HCT116 (cell line): ENCODE measurements around the gene HRNR. TPM values are rescaled to one million over a fixed set of nuclear protein-coding genes. Genes with fewer than 3 reads are reported as not detected.

Experiments
- ATAC-seq: fragments of 200-7000 bp; cut with Tn5 transposase; 2 replicates; pipeline ENCODE4 v1.9.1; 2020; ENCODE audit warnings: mild to moderate bottlenecking, moderate library complexity
- BruUV-seq: library from RNA; stranded (reverse); fragments of 400-500 nt; replicated peaks from 2 replicates; lab custom pipeline; 2021; lab: Mats Ljungman, UMichigan
- CTCF ChIA-PET: fragments of 300-600 bp; sonication (Branson Sonifier 250); formaldehyde crosslinking; loops from one replicate; lab custom pipeline; 2021; ENCODE audit warnings: antibody characterized with exemption; lab: Charles Lee
- POLR2A ChIA-PET: fragments of 300-600, 350-600 bp; sonication (Branson Sonifier 250); formaldehyde crosslinking; loops from one replicate; lab custom pipeline; 2021; ENCODE audit warnings: antibody characterized with exemption; lab: Charles Lee
- RAD21 ChIA-PET, 2 experiments: fragments of 300-600 bp; sonication (Branson Sonifier 250); formaldehyde crosslinking; loops; one replicate each; lab custom pipeline; 2023; ENCODE audit warnings: low total read pairs in 2 of 2; ENCODE audit not compliant: uncharacterized antibody in 2 of 2, unreplicated experiment in 2 of 2, low non-redundant PET in 1 of 2; lab: Charles Lee
- DNase-seq: peaks from one replicate; pipeline ENCODE4 v3.0.0-alpha.2; 2010; ENCODE audit warnings: low read depth, low spot score
- H2AFZ ChIP-seq: fragments of 200-600 bp; shearing (Covaris generic), sonication (generic); 2 replicates; pipeline ENCODE4 v1.6.1; 2017; ENCODE audit warnings: low read depth, mixed run types, mixed read lengths, antibody characterized with exemption, low read length; ENCODE audit not compliant: poor library complexity, severe bottlenecking
- H3K27ac ChIP-seq: 2 replicates; pipeline ENCODE4 v1.5.1; 2012; ENCODE audit warnings: low read depth, low read length
- H3K27me3 ChIP-seq: fragments of 200-600 bp; sonication (generic); 2 replicates; pipeline ENCODE4 v1.6.1; 2016; ENCODE audit warnings: mixed run types, low read length, mixed read lengths; ENCODE audit not compliant: insufficient read depth
- H3K36me3 ChIP-seq, 2 experiments: fragments of 200-500 bp in 1 of 2; fragments of 200-600 bp in 1 of 2; sonication (Bioruptor generic) in 1 of 2; sonication (generic) in 1 of 2; 2 replicates each; pipeline versions ENCODE4 v1.5.1 to v1.6.1; 2014 to 2016; ENCODE audit warnings: low read length in 2 of 2, inconsistent platforms in 1 of 2, mixed read lengths in 1 of 2, mixed run types in 1 of 2; ENCODE audit not compliant: insufficient read depth in 2 of 2, control insufficient read depth in 1 of 2
- H3K4me1 ChIP-seq, 2 experiments: fragments of 200-600 bp in 1 of 2; sonication (generic) in 1 of 2; 2 replicates each; pipeline versions ENCODE4 v1.5.1 to v1.6.1; 2012 to 2017; ENCODE audit warnings: low read length in 2 of 2, inconsistent platforms in 1 of 2, mild to moderate bottlenecking in 1 of 2, mixed read lengths in 1 of 2, mixed run types in 1 of 2, moderate library complexity in 1 of 2; ENCODE audit not compliant: insufficient read depth in 2 of 2, control insufficient read depth in 1 of 2
- H3K4me2 ChIP-seq: fragments of 200-600 bp; sonication (generic); 2 replicates; pipeline ENCODE4 v1.6.1; 2017; ENCODE audit warnings: mixed run types, low read length, mixed read lengths
- H3K4me3 ChIP-seq, 2 experiments: fragments of 200-600 bp in 1 of 2; sonication (generic) in 1 of 2; replicated peaks in 1 of 2; 2 replicates each; pipeline ENCODE4 v1.5.1; 2011 to 2016; ENCODE audit warnings: low read length in 2 of 2, control low read depth in 1 of 2, low read depth in 1 of 2, mild to moderate bottlenecking in 1 of 2, mixed read lengths in 1 of 2, mixed run types in 1 of 2
- H3K79me2 ChIP-seq: fragments of 200-600 bp; sonication (generic); 2 replicates; pipeline ENCODE4 v1.6.1; 2017; ENCODE audit warnings: mild to moderate bottlenecking, mixed run types, low read length, moderate library complexity, mixed read lengths; ENCODE audit not compliant: insufficient read depth
- H3K9ac ChIP-seq: fragments of 200-600 bp; sonication (generic); 2 replicates; pipeline ENCODE4 v1.6.1; 2016; ENCODE audit warnings: low read length, mixed read lengths
- H3K9me2 ChIP-seq: fragments of 200-600 bp; sonication (generic), shearing (Covaris generic); 2 replicates; pipeline ENCODE4 v1.6.1; 2017; ENCODE audit warnings: mixed run types, mild to moderate bottlenecking, moderate library complexity; ENCODE audit not compliant: insufficient read depth
- H3K9me3 ChIP-seq, 2 experiments: fragments of 200-500 bp in 1 of 2; fragments of 200-600 bp in 1 of 2; sonication (Bioruptor generic) in 1 of 2; sonication (generic) in 1 of 2; 2 replicates each; pipeline ENCODE4 v1.6.1; 2014 to 2017; ENCODE audit warnings: low read length in 2 of 2, mixed read lengths in 2 of 2, inconsistent platforms in 1 of 2, low read depth in 1 of 2, mild to moderate bottlenecking in 1 of 2, mixed run types in 1 of 2, moderate library complexity in 1 of 2; ENCODE audit not compliant: control insufficient read depth in 1 of 2, insufficient read depth in 1 of 2
- H4K20me1 ChIP-seq: fragments of 200-600 bp; sonication (generic), shearing (Covaris generic); 2 replicates; pipeline ENCODE4 v1.6.1; 2017; ENCODE audit warnings: mixed run types, mild to moderate bottlenecking, moderate library complexity; ENCODE audit not compliant: insufficient read depth
- CBX3 ChIP-seq: IDR thresholded peaks from 2 replicates; pipeline ENCODE4 v1.6.1; 2012; ENCODE audit warnings: low read depth
- CEBPB ChIP-seq: IDR thresholded peaks from 2 replicates; pipeline ENCODE4 v1.6.1; 2012; ENCODE audit warnings: low read depth
- EGR1 ChIP-seq: IDR thresholded peaks from 2 replicates; pipeline ENCODE4 v1.6.1; 2012; ENCODE audit warnings: low read depth
- ELF1 ChIP-seq: IDR thresholded peaks from 2 replicates; pipeline ENCODE4 v1.6.1; 2012; ENCODE audit warnings: low read depth, borderline replicate concordance
- EZH2 ChIP-seq: fragments of 200-600 bp; sonication (generic); IDR thresholded peaks from 2 replicates; pipeline ENCODE4 v1.6.1; 2017; ENCODE audit warnings: antibody characterized with exemption, mixed run types
- FOSL1 ChIP-seq: IDR thresholded peaks from 2 replicates; pipeline ENCODE4 v1.6.1; 2012; ENCODE audit warnings: low read depth
- JUND ChIP-seq: IDR thresholded peaks from 2 replicates; pipeline ENCODE4 v1.6.1; 2012
- POLR2A ChIP-seq: IDR thresholded peaks from 2 replicates; pipeline ENCODE4 v1.7.0; 2011; ENCODE audit warnings: borderline replicate concordance; ENCODE audit not compliant: insufficient read depth, insufficient read length; ENCODE audit errors: extremely low read depth
- POLR2AphosphoS5 ChIP-seq: IDR thresholded peaks from 2 replicates; pipeline ENCODE4 v1.6.1; 2011; ENCODE audit warnings: mild to moderate bottlenecking, low read depth, low read length, moderate library complexity
- RAD21 ChIP-seq: IDR thresholded peaks from 2 replicates; pipeline ENCODE4 v1.6.1; 2012; ENCODE audit warnings: low read depth, mild to moderate bottlenecking
- SIN3A ChIP-seq: IDR thresholded peaks from 2 replicates; pipeline ENCODE4 v1.6.1; 2012; ENCODE audit warnings: low read depth
- SRF ChIP-seq: IDR thresholded peaks from 2 replicates; pipeline ENCODE4 v1.6.1; 2012; ENCODE audit warnings: low read depth
- TCF7L2 ChIP-seq: IDR thresholded peaks from 2 replicates; pipeline ENCODE4 v1.7.0; 2011; ENCODE audit warnings: borderline replicate concordance, inconsistent platforms; ENCODE audit not compliant: insufficient read depth, insufficient read length; ENCODE audit errors: extremely low read depth
- YY1 ChIP-seq: IDR thresholded peaks from 2 replicates; pipeline ENCODE4 v1.6.1; 2011; ENCODE audit warnings: low read length, low read depth, moderate library complexity, mild to moderate bottlenecking; ENCODE audit not compliant: insufficient replicate concordance; ENCODE audit errors: extremely low read depth
- ZNF274 ChIP-seq: fragments of 200-500 bp; sonication (Bioruptor generic); IDR thresholded peaks from 2 replicates; pipeline ENCODE4 v1.6.1; 2014; ENCODE audit warnings: mild to moderate bottlenecking, low read depth, low read length, inconsistent platforms
- intact Hi-C: fragments of 100-400 bp; cut with micrococcal nuclease; formaldehyde crosslinking; loops from 2 replicates; pipeline ENCODE4 v1.10.0; 2022
- total RNA-seq: library from RNA; stranded (reverse); gene quantifications from one replicate; pipeline ENCODE4 v1.2.1, GENCODE V29; 2021; ENCODE audit not compliant: unreplicated experiment
- TF ChIP-seq, protein P1 (sequence below): IDR thresholded peaks from 2 replicates; pipeline ENCODE4 v1.6.1; 2012
- TF ChIP-seq, protein P2 (sequence below), 3 experiments: fragments of 200-600 bp in 1 of 3; sonication (generic) in 1 of 3; IDR thresholded peaks in 2 of 3; conservative IDR thresholded peaks in 1 of 3; 2 replicates each; pipeline ENCODE4 v1.5.1; 2012 to 2017; ENCODE audit warnings: low read depth in 2 of 3, low read length in 2 of 3, antibody characterized with exemption in 1 of 3, borderline replicate concordance in 1 of 3, control low read depth in 1 of 3, mild to moderate bottlenecking in 1 of 3, mixed read lengths in 1 of 3, mixed run types in 1 of 3, moderate library complexity in 1 of 3; ENCODE audit not compliant: insufficient read depth in 1 of 3
- TF ChIP-seq, protein P3 (sequence below): IDR thresholded peaks from 2 replicates; pipeline ENCODE4 v1.6.1; 2012
- TF ChIP-seq, protein P4 (sequence below): IDR thresholded peaks from 2 replicates; pipeline ENCODE4 v1.6.1; 2012; ENCODE audit warnings: low read depth

Gene HRNR
- total RNA-seq, 1 experiment from 2014 or later, result not detected

DNA sequence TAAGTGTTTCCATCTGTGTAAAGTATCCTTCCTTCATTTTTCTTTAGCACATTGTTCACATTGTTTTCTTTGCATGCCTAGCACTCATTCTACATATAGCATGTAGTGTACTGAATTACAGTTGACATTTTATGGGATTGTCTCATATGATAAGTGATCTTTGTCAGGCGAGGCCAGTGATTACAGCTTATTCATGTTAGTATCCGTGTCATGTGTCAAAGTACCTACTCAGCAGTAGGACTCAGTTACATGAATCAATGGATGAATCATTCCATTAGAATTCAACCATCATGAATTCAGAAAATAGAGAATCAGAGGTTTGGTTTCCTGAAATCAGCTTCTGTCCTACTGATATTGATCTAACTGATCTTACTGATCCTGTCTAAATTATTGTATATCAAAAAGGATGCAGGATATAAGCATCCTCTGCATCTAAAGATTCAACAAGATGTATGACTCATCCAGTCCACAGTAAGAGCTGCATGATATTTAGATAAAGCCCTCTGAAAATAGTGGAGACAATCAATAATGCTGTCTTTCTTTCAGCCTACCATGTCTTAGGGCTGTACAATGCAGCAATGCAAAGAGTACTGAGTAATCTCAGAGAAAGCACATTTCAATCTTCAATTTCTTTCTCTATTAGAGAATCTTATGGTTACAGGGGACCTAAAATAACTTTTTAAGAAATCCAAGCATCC lies 20.7 kb upstream of the HRNR start:
- ChIA-PET RAD21 (no interaction called here), CTCF (interaction anchor here (1.5 kb wide), 1 partner anchor 214 kb away, joined by 3 read pairs; no protein-coding TSS in a partner anchor)
- peaks cover 52% of the 10 kb centered on the region for H3K27me3 ChIP-seq
- no peak overlapping the region for H3K9ac ChIP-seq
- H4K20me1 ChIP-seq, result no peaks in the 10 kb centered on the region
- no peak for DNase-seq
- no peaks in the 10 kb centered on the region for H3K36me3 ChIP-seq
- intact Hi-C loops, result no loop called here
- H3K79me2 ChIP-seq, result no peaks in the 10 kb centered on the region
- ATAC-seq, result no peak
- no peaks in the 10 kb centered on the region for H3K9me3 ChIP-seq
- no peaks in the 10 kb centered on the region for H3K4me1 ChIP-seq
- H2AFZ ChIP-seq, result no peak overlapping the region
- H3K4me2 ChIP-seq, result no peak overlapping the region
- no peak overlapping the region for H3K27ac ChIP-seq
- H3K9me2 ChIP-seq, result no peaks in the 10 kb centered on the region
- no peak overlapping the region for H3K4me3 ChIP-seq
- no peak for TF ChIP-seq RAD21
- no peak for TF ChIP-seq SIN3A
- TF ChIP-seq YY1, result no peak
- TF ChIP-seq, protein P1, sequence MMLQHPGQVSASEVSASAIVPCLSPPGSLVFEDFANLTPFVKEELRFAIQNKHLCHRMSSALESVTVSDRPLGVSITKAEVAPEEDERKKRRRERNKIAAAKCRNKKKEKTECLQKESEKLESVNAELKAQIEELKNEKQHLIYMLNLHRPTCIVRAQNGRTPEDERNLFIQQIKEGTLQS, result no peak
- no peak for TF ChIP-seq EGR1
- no peak for TF ChIP-seq CEBPB
- TF ChIP-seq EZH2, result no peak
- no peak for TF ChIP-seq JUND
- TF ChIP-seq ZNF274, result no peak
- no peak for TF ChIP-seq FOSL1
- TF ChIP-seq ELF1, result no peak
- no peak for TF ChIP-seq CBX3
- TF ChIP-seq POLR2A, result no peak
- TF ChIP-seq, protein P2, sequence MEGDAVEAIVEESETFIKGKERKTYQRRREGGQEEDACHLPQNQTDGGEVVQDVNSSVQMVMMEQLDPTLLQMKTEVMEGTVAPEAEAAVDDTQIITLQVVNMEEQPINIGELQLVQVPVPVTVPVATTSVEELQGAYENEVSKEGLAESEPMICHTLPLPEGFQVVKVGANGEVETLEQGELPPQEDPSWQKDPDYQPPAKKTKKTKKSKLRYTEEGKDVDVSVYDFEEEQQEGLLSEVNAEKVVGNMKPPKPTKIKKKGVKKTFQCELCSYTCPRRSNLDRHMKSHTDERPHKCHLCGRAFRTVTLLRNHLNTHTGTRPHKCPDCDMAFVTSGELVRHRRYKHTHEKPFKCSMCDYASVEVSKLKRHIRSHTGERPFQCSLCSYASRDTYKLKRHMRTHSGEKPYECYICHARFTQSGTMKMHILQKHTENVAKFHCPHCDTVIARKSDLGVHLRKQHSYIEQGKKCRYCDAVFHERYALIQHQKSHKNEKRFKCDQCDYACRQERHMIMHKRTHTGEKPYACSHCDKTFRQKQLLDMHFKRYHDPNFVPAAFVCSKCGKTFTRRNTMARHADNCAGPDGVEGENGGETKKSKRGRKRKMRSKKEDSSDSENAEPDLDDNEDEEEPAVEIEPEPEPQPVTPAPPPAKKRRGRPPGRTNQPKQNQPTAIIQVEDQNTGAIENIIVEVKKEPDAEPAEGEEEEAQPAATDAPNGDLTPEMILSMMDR (IDR thresholded peaks at IDR 0.05 in 2 of 3, conservative IDR thresholded peaks at IDR 0.05 in 1 of 3; ENCODE audit: borderline replicate concordance in 1 of 3, insufficient read depth in 1 of 3, low read depth in 2 of 3, low read length in 2 of 3), result no peak
- TF ChIP-seq POLR2AphosphoS5, result no peak
- no peak for TF ChIP-seq SRF
- TF ChIP-seq, protein P3, sequence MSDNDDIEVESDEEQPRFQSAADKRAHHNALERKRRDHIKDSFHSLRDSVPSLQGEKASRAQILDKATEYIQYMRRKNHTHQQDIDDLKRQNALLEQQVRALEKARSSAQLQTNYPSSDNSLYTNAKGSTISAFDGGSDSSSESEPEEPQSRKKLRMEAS, result no peak
- no peak for TF ChIP-seq TCF7L2
- TF ChIP-seq, protein P4, sequence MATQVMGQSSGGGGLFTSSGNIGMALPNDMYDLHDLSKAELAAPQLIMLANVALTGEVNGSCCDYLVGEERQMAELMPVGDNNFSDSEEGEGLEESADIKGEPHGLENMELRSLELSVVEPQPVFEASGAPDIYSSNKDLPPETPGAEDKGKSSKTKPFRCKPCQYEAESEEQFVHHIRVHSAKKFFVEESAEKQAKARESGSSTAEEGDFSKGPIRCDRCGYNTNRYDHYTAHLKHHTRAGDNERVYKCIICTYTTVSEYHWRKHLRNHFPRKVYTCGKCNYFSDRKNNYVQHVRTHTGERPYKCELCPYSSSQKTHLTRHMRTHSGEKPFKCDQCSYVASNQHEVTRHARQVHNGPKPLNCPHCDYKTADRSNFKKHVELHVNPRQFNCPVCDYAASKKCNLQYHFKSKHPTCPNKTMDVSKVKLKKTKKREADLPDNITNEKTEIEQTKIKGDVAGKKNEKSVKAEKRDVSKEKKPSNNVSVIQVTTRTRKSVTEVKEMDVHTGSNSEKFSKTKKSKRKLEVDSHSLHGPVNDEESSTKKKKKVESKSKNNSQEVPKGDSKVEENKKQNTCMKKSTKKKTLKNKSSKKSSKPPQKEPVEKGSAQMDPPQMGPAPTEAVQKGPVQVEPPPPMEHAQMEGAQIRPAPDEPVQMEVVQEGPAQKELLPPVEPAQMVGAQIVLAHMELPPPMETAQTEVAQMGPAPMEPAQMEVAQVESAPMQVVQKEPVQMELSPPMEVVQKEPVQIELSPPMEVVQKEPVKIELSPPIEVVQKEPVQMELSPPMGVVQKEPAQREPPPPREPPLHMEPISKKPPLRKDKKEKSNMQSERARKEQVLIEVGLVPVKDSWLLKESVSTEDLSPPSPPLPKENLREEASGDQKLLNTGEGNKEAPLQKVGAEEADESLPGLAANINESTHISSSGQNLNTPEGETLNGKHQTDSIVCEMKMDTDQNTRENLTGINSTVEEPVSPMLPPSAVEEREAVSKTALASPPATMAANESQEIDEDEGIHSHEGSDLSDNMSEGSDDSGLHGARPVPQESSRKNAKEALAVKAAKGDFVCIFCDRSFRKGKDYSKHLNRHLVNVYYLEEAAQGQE, result no peak
- TF ChIP-seq, all 23 proteins: peak for 0
- POLR2A ChIA-PET, result no interaction called here
- no TSS peak for BruUV-seq
